HG03442 (cell line): Measurements from ENCODE around the gene ICAM5.
"Not testable (repeated sequence)": the region's sequence is repeated elsewhere in the genome, so short reads cannot be mapped to it uniquely, and the experiment has no call there.

Experiments used
- ATAC-seq: cut with Tn5 transposase; IDR thresholded peaks from one replicate; pipeline ENCODE4 v1.9.1; 2021; ENCODE audit warnings: mild to moderate bottlenecking, moderate library complexity; ENCODE audit not compliant: unreplicated experiment

ICAM5 gene

GRCh38 chr19:10269333-10270179, 20.2 kb upstream of the ICAM5 start:
- ATAC-seq: no peak

DNA sequence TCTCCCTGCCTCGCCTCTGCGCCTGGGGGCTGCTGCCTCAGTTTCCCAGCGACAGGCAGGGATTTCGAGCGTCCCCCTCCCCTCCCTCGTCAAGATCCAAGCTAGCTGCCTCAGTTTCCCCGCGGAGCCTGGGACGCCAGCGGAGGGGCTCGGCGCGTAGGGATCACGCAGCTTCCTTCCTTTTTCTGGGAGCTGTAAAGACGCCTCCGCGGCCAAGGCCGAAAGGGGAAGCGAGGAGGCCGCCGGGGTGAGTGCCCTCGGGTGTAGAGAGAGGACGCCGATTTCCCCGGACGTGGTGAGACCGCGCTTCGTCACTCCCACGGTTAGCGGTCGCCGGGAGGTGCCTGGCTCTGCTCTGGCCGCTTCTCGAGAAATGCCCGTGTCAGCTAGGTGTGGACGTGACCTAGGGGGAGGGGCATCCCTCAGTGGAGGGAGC, 19.6 kb upstream of the ICAM5 start:
- ATAC-seq: peak; percentile 38

DNA sequence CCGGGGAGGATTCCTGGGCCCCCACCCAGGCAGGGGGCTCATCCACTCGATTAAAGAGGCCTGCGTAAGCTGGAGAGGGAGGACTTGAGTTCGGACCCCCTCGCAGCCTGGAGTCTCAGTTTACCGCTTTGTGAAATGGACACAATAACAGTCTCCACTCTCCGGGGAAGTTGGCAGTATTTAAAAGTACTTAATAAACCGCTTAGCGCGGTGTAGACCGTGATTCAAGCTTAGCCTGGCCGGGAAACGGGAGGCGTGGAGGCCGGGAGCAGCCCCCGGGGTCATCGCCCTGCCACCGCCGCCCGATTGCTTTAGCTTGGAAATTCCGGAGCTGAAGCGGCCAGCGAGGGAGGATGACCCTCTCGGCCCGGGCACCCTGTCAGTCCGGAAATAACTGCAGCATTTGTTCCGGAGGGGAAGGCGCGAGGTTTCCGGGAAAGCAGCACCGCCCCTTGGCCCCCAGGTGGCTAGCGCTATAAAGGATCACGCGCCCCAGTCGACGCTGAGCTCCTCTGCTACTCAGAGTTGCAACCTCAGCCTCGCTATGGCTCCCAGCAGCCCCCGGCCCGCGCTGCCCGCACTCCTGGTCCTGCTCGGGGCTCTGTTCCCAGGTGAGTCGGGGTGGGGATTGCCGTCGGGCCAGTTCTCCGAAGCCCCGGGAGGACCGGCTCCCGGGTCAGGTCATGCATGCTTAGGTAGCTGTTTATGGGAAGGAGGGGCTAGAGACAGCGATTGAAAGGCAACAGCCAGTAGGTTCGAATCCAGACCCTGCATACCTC, 18.9 kb upstream of the ICAM5 start, which contains the start of gene ICAM1:
TSS of gene ICAM1 (plus strand) at position 505 of the 779 bp plus-strand sequence. CDS start at position 545, 40 bp downstream.
- ATAC-seq: peak; percentile 47

GRCh38 chr19:10271543-10272086, 18.1 kb upstream of the ICAM5 start:
- ATAC-seq: peak; percentile 13

GRCh38 chr19:10274589-10274988, 15.2 kb upstream of the ICAM5 start:
- ATAC-seq: no peak

DNA sequence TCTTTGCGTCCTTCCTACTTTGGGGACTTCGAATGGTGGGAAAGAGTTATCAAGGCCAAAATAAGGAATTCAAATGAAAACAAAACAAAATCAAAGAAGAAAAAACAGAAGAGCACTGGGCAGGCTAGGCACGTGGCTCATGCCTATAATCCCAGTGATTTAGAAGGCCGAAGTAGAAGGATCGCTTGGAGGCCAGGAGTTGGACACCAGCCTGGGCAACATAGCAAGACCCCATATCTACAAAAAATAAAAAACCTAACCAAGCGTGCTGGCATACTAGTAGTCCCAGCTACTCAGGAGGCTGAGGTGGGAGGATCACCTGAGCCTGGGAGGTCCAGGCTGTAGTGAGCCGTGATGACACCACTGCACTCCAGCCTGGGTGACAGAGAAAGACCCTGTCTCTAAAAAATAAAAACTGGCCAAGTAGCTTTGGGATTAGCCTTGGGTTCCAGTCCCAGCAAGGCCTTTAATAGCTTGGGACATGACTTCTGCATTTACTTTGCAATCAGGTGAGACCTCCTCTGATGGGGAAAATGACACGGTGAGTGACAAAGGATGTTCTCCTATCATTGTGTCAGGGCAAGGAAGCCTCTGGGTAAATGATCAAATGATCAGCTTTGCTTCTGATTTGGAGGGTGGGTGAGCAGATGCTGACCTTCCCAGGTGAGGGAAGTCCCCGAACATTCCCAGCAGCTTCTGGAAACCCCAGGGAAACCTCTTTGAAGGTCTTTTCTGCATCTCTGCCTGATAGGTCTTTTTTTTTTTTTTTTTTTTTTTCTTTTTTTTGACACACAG, 11.8 kb upstream of the ICAM5 start:
- no peak for ATAC-seq

- no peak for ATAC-seq
These were observed 10.8 kb upstream of the ICAM5 start for GRCh38 chr19:10278935-10279334.

DNA sequence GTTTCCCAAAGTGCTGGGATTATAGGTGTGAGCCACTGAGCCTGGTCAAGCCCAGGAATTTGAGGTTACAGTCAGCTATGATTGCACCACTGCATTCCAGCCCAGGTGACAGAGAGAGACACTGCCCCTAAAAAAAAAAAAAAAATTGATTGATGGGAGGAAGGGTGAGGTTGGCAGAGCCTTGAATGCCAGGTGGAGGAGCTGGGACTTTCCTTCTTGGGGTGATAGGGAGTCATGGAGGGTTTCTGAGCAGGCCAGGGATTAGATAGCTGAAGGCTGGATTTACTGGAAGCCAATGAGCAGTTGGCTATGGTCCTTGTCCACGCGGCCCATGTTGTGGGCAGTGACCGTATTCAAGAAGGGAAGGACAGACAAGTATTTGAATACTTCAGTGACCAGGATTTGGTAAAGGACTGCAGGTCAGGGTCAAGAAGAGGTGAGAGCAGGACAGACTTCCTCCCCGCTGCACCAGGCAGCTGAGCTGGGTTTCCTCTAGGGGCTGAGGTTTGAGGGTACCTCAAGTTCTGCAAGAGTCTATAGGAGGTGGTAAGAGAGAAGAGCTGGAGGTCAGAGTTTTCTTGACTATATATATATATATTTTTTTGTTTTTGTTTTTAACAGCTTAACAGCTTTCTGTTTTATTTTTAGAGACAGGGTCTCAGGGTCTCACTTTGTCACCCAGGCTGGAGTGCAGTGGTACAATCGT, 9.9 kb upstream of the ICAM5 start:
- no peak for ATAC-seq

DNA sequence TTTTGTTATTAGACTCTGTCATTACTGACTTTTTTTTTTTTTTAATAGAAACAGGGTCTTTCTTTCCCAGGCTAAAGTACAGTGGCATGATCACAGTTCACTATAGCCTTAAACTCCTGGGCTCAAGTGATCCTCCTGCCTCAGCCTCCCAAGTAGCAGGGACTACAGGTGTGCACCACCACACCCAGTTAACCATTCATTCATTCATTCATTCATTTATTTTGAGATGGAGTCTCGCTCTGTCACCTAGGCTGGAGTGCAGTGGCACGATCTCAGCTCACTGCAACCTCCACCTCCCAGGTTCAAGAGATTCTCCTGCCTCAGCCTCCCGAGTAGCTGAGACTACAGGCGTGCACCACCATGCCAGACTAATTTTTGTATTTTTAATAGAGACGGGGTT, 7.7 kb upstream of the ICAM5 start:
- not testable (repeated sequence) for ATAC-seq

- ATAC-seq: no peak
These were observed 6.3 kb upstream of the ICAM5 start for GRCh38 chr19:10283301-10284064.

GRCh38 chr19:10284065-10284959, 5.4 kb upstream of the ICAM5 start:
- ATAC-seq: no peak

DNA sequence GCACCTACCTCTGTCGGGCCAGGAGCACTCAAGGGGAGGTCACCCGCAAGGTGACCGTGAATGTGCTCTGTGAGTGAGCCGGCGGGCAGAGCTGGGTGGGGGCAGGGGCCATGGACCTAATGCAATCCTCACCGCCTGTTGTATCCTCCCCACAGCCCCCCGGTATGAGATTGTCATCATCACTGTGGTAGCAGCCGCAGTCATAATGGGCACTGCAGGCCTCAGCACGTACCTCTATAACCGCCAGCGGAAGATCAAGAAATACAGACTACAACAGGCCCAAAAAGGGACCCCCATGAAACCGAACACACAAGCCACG, 4.8 kb upstream of the ICAM5 start:
- ATAC-seq: no peak

DNA sequence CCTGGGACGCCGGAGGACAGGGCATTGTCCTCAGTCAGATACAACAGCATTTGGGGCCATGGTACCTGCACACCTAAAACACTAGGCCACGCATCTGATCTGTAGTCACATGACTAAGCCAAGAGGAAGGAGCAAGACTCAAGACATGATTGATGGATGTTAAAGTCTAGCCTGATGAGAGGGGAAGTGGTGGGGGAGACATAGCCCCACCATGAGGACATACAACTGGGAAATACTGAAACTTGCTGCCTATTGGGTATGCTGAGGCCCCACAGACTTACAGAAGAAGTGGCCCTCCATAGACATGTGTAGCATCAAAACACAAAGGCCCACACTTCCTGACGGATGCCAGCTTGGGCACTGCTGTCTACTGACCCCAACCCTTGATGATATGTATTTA, 4.4 kb upstream of the ICAM5 start:
- ATAC-seq: no peak

GRCh38 chr19:10286803-10287737, 2.7 kb upstream of the ICAM5 start, which contains the start of gene ICAM4:
TSS of gene ICAM4 (plus strand) at chr19:10286955. CDS start at chr19:10287013, 58 bp downstream.
- ATAC-seq: no peak

GRCh38 chr19:10288662-10289166, 1.0 kb upstream of the ICAM5 start:
- no peak for ATAC-seq

- ATAC-seq: no peak
These were observed 451 bp upstream of the ICAM5 start for GRCh38 chr19:10289167-10289835.
